HG02759 (cell line): ENCODE measurements around the gene SH3PXD2B.

Source experiments
- ATAC-seq: cut with Tn5 transposase; IDR thresholded peaks from one replicate; pipeline ENCODE4 v1.9.1; 2021; ENCODE audit warnings: mild to moderate bottlenecking, moderate library complexity; ENCODE audit not compliant: unreplicated experiment

The SH3PXD2B gene

GRCh38 chr5:172281346-172281745, 173.0 kb downstream of the SH3PXD2B start:
- no peak for ATAC-seq

GRCh38 chr5:172280929-172281328, 173.4 kb downstream of the SH3PXD2B start:
- ATAC-seq = no peak

DNA sequence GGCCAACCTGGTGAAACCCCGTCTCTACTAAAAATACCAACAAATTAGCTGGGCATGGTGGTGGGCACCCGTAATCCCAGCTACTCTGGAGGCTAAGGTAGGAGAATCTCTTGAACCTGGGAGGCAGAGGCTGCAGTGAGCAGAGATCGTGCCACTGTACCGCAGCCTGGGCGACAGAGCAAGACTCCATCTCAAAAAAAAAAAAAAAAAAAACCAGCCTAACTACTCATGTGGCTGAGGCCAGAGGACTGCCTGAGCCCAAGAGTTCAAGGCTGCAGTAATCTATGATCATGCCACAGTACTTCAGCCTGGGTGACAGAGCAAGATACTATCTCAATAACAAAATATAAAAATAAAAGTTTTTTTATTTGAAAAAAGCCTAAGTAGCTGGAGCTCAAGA, 174.0 kb downstream of the SH3PXD2B start:
- no peak for ATAC-seq

GRCh38 chr5:172278356-172278755, 176.0 kb downstream of the SH3PXD2B start:
- no peak for ATAC-seq

DNA sequence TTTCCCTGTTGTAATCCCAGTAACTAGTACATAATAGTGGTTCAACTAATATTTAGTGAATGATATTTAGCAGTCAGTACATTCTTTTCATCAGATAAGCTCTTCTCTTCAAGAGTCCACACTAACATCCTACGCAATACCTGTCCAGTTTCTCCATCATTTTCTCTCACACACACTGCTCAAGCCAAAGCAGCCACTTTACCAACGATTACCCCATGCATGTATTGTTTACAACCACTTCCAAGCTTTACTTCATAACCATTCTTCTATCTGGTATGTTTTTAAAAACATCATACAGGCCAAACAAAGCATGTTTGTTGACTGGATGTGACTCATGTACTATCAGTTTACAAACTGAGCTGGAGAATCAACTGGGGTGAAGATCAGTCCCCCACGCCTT, 178.1 kb downstream of the SH3PXD2B start:
- no peak for ATAC-seq
